HEK293T (cell line): ENCODE measurements around the gene PLEKHO2.
A peak's percentile ranks its signal among the peaks of the same experiment; 100 is the strongest.
"Not testable (repeated sequence)": the region's sequence is repeated elsewhere in the genome, so short reads cannot be mapped to it uniquely, and the experiment has no call there.

Experiments used
- CTCF ChIA-PET: fragments of 350-600 bp; formaldehyde crosslinking; extraction: SDS; loops from one replicate; lab custom pipeline; 2021; ENCODE audit warnings: antibody characterized with exemption, inconsistent platforms; lab: Yijun Ruan, JAX
- POLR2A ChIA-PET: fragments of 350-600 bp; formaldehyde crosslinking; extraction: SDS; loops from one replicate; lab custom pipeline; 2020; ENCODE audit warnings: antibody characterized with exemption, inconsistent platforms; lab: Yijun Ruan, JAX
- DNase-seq: peaks from one replicate; pipeline ENCODE4 v3.0.0; 2012; ENCODE audit warnings: mixed read lengths; ENCODE audit errors: extremely low spot score
- ARNT ChIP-seq: fragments of 450-650 bp; IDR thresholded peaks from 2 replicates; pipeline ENCODE4 v1.6.1; 2017; ENCODE audit warnings: mild to moderate bottlenecking
- BHLHE40 ChIP-seq: fragments of 450-650 bp; IDR thresholded peaks from 2 replicates; pipeline ENCODE4 v1.6.1; 2016; ENCODE audit warnings: mild to moderate bottlenecking, moderate library complexity, borderline replicate concordance
- CTBP1 ChIP-seq: fragments of 450-650 bp; IDR thresholded peaks from 2 replicates; pipeline ENCODE4 v1.6.1; 2016; ENCODE audit warnings: borderline replicate concordance
- ELF4 ChIP-seq: fragments of 450-650 bp; IDR thresholded peaks from 2 replicates; pipeline ENCODE4 v1.6.1; 2017; ENCODE audit warnings: antibody characterized with exemption
- FOXA1 ChIP-seq: fragments of 450-650 bp; IDR thresholded peaks from 2 replicates; pipeline ENCODE4 v1.6.1; 2016; ENCODE audit warnings: mild to moderate bottlenecking
- FOXK2 ChIP-seq: fragments of 450-650 bp; IDR thresholded peaks from 2 replicates; pipeline ENCODE4 v1.6.1; 2016; ENCODE audit warnings: mild to moderate bottlenecking
- FOXM1 ChIP-seq: fragments of 450-650 bp; IDR thresholded peaks from 2 replicates; pipeline ENCODE4 v1.6.1; 2017; ENCODE audit warnings: mild to moderate bottlenecking, borderline replicate concordance
- HDGF ChIP-seq: fragments of 450-650 bp; IDR thresholded peaks from 2 replicates; pipeline ENCODE4 v1.6.1; 2017; ENCODE audit warnings: antibody characterized with exemption, borderline replicate concordance
- L3MBTL2 ChIP-seq: fragments of 450-650 bp; conservative IDR thresholded peaks from 2 replicates; pipeline ENCODE4 v1.6.1; 2016; ENCODE audit warnings: mild to moderate bottlenecking
- LEF1 ChIP-seq: fragments of 450-650 bp; IDR thresholded peaks from 2 replicates; pipeline ENCODE4 v1.6.1; 2017; ENCODE audit warnings: mild to moderate bottlenecking, borderline replicate concordance
- NFRKB ChIP-seq: fragments of 450-650 bp; IDR thresholded peaks from 2 replicates; pipeline ENCODE4 v1.6.1; 2016; ENCODE audit warnings: mild to moderate bottlenecking, moderate library complexity
- SP1 ChIP-seq: fragments of 450-650 bp; IDR thresholded peaks from 2 replicates; pipeline ENCODE4 v1.6.1; 2017
- SUZ12 ChIP-seq: fragments of 450-650 bp; IDR thresholded peaks from 2 replicates; pipeline ENCODE4 v1.6.1; 2016; ENCODE audit warnings: mild to moderate bottlenecking
- TARDBP ChIP-seq: fragments of 450-650 bp; IDR thresholded peaks from 2 replicates; pipeline ENCODE4 v1.6.1; 2016
- ZNF384 ChIP-seq: fragments of 450-650 bp; IDR thresholded peaks from 2 replicates; pipeline ENCODE4 v1.6.1; 2016
- TF ChIP-seq, protein P1 (sequence below): fragments of 450-650 bp; IDR thresholded peaks from 2 replicates; pipeline ENCODE4 v1.6.1; 2016

Gene PLEKHO2

DNA sequence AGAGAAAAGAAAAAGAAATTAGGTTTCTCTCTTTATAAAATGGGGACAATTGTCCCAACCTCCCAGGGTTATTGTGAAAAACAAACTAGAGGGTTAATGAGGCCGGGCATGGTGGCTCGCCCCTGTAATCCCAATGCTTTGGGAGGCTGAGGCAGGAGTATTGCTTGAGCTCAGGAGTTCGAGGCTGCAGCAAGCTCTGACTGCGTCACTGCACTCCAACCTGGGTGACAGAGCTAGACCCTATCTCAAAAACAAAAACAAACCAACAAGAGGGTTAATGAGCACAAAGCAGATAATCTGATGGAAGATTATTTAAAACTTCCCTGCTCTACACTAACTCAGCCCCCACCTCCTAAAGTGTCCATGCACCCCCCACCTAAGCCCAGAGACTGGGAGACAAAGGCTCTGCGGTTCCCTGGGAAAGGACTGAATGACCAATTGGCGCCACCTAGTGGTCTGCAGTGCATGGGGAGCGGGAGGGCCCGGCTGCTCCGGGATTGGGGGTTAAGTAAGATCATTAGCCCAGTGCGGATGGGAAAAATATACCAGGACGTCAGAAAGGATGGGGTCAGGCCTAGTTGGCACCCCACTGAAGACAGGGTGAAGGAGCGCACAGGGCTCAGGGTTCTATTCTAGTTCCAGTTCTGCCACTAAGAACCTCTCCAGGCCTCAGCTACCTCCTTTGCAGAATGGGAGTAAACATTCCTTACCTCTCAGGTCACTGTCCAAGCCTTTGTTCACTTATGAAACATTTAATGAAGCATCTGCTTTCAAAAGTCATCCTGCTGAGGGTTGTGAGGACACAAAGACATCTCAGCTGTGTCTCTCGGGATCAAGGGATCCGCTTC is 31.8 kb upstream of the PLEKHO2 start:
- peak; percentile 79 for DNase-seq
- CTCF ChIA-PET = interaction anchor here (0.6 to 4.0 kb wide), 16 partner anchors 8 to 212 kb away, joined by 3 to 23 read pairs (median 4); partner anchors contain the start of gene PIF1

DNA sequence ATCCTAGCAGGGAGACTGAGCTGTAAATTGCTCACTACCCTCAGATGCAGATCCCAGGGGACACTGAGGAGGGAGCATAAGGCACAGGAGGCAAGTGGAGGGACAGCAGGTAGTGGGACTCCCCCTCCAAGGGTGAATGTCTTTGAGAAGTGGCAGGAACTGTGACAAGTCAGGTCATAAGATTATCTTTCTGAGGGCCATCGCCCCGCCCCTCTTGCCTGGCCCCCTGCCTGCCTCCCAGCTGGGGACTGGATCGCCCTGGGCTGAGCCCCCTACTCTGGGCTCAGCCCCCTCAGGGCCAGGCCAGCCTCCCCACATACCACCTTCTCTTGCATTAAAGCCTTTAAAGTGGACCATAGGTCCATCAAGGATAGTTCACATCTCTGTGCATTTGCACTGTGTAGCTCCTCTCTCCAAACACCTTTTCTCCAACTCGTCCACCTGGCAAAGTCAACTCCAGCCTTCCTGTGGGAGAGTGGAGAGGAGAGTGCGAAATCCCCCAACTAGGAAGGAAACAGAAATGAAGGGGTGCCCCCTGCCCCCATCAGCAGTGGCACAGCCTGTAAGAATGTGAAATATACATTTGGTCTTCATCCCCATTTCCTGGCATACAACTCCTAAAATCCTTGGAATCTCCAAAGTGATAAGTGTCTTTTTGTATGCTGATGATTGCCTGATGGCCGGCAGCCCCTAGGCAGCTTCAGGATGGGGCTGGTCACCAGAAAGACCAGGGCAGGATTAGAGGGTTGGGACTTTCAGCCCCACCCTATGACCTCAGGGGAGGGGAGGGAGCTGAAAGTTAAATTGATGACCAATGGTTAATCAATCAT is 31.0 kb upstream of the PLEKHO2 start:
- POLR2A ChIA-PET = no interaction called here
- DNase-seq = no peak
- CTCF ChIA-PET = interaction anchor here (0.6 to 4.0 kb wide), 7 partner anchors 9 to 212 kb away, joined by 3 to 23 read pairs (median 4); no protein-coding TSS in a partner anchor
- TF ChIP-seq, protein P1, sequence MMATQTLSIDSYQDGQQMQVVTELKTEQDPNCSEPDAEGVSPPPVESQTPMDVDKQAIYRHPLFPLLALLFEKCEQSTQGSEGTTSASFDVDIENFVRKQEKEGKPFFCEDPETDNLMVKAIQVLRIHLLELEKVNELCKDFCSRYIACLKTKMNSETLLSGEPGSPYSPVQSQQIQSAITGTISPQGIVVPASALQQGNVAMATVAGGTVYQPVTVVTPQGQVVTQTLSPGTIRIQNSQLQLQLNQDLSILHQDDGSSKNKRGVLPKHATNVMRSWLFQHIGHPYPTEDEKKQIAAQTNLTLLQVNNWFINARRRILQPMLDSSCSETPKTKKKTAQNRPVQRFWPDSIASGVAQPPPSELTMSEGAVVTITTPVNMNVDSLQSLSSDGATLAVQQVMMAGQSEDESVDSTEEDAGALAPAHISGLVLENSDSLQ = no peak
- TF ChIP-seq TARDBP = no peak
- no peak for TF ChIP-seq ELF4
- no peak for TF ChIP-seq CTBP1
- no peak for TF ChIP-seq FOXM1
- no peak for TF ChIP-seq BHLHE40
- no peak for TF ChIP-seq FOXK2
- no peak for TF ChIP-seq LEF1
- TF ChIP-seq ZNF384 = no peak
- no peak for TF ChIP-seq L3MBTL2
- TF ChIP-seq SP1 = no peak
- TF ChIP-seq NFRKB = no peak

More for the DNA sequence above, 31.8 kb upstream of the PLEKHO2 start:
- TF ChIP-seq ARNT (no peak), ZNF384 (no peak)
- POLR2A ChIA-PET = interaction anchor here (1.0 kb wide), 1 partner anchor 16 kb away, joined by 3 read pairs; the partner anchor contains the start of gene PIF1

DNA sequence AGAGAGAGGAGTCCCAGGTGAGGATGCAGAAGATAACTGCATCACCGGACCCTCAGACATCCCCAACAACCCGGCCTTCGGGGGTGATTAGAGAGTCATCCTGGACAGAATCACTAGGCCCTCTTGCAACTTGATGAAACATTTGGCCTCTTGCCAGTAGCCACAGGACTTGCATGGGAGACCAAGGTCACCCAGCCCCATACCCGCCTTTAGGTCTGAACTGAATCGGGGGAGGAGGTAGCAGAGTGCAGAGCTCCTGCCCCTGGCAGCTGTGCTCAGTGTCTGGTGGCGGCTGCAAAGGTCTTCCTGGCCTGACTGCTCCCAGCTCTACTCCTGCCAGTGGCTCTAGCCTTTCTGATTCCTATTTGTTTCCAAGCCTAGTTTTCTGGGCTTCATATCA is 28.6 kb upstream of the PLEKHO2 start:
- ChIA-PET CTCF (interaction anchor here (0.7 to 1.4 kb wide), 3 partner anchors 10 to 72 kb away, joined by 3 read pairs; no protein-coding TSS in a partner anchor), POLR2A (no interaction called here)
- DNase-seq = no peak
- TF ChIP-seq SUZ12 = no peak
- TF ChIP-seq NFRKB = no peak
- TF ChIP-seq, protein P1 = no peak
- TF ChIP-seq BHLHE40 = no peak
- no peak for TF ChIP-seq ARNT
- no peak for TF ChIP-seq L3MBTL2
- no peak for TF ChIP-seq TARDBP
- TF ChIP-seq LEF1 = no peak
- no peak for TF ChIP-seq HDGF

DNA sequence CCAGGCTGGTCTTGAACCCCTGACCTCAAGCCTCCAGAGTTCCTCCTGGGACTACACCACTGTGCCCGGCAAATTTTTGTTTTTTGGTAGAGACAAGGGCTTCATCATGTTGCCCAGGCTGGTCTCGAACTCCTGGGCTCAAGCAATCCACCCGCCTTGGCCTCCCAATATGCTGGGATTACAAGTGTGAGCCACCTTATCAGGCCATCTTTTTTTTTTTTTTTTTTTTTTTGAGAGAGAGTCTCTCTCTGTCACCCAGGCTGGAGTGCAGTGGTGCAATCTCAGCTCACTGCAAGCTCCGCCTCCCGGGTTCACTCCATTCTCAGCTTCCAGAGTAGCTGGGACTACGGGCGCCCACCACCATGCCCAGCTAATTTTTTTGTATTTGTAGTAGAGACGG is 27.4 kb upstream of the PLEKHO2 start:
- not testable (repeated sequence) for DNase-seq
- ChIA-PET CTCF (interaction anchor here (1.4 kb wide), 1 partner anchor 73 kb away, joined by 3 read pairs; no protein-coding TSS in a partner anchor), POLR2A (interaction anchor here (1.2 kb wide), 1 partner anchor 12 kb away, joined by 4 read pairs; the partner anchor contains the start of gene PIF1)

DNA sequence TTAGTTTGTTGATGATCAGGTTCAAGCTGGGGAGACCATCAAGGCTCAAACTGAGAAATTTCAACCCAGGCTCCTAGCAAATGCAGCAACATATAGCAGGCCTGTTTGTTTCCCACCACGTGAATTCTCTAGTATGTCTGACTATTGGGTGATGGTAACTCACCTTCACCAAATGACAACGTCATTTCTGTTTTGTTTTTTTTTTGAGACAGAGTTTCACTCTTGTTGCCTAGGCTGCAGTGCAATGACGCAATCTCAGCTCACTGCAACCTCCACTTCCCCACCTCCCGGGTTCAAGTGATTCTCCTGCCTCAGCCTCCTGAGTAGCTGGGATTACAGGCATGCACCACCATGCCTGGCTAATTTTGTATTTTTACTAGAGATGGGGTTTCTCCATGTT is 26.8 kb upstream of the PLEKHO2 start:
- CTCF ChIA-PET = not testable (repeated sequence)
- POLR2A ChIA-PET = interaction anchor here (0.9 to 1.2 kb wide), 2 partner anchors 11 to 25 kb away, joined by 3 to 4 read pairs; partner anchors contain the start of gene PIF1

GRCh38 chr15:64816452-64816851 is 25.3 kb upstream of the PLEKHO2 start:
- POLR2A ChIA-PET = no interaction called here
- CTCF ChIA-PET = no interaction called here
- DNase-seq = no peak
- TF ChIP-seq HDGF (no peak), SUZ12 (no peak), TARDBP (no peak), ZNF384 (no peak), ARNT (no peak), BHLHE40 (no peak), ELF4 (no peak), FOXM1 (no peak), FOXK2 (no peak), SP1 (no peak), FOXA1 (no peak), NFRKB (no peak), LEF1 (no peak), CTBP1 (no peak), L3MBTL2 (no peak)
- TF ChIP-seq, protein P1 = no peak

More for the DNA sequence above, 26.8 kb upstream of the PLEKHO2 start:
- not testable (repeated sequence) for DNase-seq
